DMS153 treated with DMSO at 0.1 percent for 48 hours (cell line): ENCODE measurements around the gene TBL1X.

Experiments
- DNase-seq: peaks from one replicate; lab custom pipeline; 2025; ENCODE audit not compliant: unreplicated experiment; lab: John Stamatoyannopoulos, UW

TBL1X gene

DNA sequence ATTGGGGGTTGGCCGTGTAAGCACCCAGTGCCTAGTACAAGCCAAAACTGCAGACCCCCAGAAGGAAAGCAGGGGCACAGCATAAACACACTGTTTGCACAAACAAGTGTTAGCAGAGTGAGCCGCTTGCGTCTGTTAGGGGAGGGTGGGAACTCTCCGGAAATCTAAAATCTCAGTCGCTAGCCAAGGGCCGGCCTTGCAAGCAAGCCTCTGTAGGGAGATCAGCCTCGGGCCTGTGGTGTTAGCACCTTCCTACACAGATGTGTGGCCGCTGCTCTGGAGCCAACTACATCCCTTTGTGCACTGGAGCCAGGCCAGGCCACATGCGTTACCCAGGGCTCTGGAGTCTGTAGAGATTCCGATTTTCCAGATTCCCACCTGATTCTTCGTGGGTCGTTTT is 233.7 kb downstream of the TBL1X start:
- DNase-seq = no peak

- DNase-seq = no peak
Measured at GRCh38 chrX:9700555-9700954, 235.7 kb downstream of the TBL1X start.

GRCh38 chrX:9701790-9702189 is 236.9 kb downstream of the TBL1X start:
- no peak for DNase-seq

DNA sequence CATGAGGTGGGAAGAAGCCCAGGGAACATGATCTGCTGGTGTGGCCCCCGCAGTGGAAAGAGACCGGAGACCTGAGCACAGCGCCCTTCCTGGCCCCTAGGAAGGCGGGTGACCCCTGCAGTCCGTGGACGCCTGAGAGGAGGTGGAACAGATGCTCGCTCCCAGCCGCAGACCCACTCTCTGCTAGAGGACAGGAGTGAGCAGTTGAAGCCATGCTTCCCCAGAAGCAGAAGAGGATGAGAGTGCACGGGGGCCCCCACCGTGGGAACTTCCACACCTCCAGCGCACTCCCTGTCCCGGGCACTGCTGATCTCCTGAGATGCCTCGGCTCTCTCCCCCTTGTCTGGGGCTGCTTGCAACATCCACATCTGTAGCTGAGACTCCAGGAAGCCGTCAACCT is 238.5 kb downstream of the TBL1X start:
- DNase-seq = no peak

GRCh38 chrX:9704876-9705465 is 240.1 kb downstream of the TBL1X start:
- DNase-seq = no peak

GRCh38 chrX:9706421-9706820 is 241.6 kb downstream of the TBL1X start:
- DNase-seq = no peak

DNA sequence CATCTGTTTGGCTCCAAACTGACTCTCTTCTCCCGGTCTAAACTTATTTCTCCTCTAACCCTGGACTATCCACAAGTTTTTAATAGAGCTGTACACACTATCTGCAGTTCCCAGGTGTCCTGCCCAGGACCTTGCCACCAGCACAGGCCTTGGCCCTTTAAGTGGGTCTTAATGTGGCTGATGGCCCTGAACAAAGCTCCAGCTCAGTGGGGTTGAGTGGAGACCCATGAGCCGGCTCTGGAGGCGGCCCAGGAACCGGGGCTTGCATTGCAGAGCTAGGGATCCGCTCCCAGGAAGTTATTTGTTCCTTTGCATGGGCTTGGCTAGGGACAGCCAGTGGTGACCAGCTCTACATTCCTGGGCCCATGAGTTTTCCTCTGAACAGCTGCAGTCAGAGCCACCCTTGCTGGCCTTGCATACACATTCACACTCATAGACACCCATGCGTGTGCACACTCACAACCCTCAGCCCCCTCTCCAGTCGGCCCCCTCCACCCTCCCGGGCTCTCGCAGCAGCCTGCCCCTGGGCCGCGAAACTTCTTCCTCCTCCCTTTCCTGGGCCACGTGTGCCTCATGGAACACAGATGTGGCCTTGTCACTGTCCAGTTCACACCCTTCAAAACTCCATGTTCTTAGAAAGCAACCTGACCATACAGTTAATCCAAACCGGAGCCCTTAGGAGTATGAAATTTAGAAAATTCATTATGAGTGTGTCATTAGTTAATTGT is 242.6 kb downstream of the TBL1X start:
- no peak for DNase-seq

DNA sequence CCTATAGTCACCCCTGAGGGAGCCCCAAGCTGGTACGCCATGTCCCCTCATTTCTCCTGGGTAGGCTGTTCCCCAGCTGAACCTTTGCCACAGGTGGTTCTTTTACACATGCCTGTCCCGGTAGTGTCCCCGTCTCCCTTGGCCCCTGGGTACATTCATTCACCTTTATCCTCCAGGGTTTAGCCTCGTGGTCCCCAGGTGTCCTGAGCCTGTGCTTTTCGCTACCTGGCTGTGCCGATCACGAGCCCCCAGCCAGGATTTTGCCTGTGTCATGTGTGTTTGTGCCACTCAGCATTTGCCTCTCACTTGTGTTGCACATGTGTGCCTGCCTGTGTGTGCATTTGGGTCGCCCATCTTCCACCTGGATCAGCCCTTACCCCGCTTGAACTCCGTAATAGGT is 243.2 kb downstream of the TBL1X start:
- DNase-seq = no peak

GRCh38 chrX:9708923-9709553 is 244.2 kb downstream of the TBL1X start:
- DNase-seq = peak; percentile 1

DNA sequence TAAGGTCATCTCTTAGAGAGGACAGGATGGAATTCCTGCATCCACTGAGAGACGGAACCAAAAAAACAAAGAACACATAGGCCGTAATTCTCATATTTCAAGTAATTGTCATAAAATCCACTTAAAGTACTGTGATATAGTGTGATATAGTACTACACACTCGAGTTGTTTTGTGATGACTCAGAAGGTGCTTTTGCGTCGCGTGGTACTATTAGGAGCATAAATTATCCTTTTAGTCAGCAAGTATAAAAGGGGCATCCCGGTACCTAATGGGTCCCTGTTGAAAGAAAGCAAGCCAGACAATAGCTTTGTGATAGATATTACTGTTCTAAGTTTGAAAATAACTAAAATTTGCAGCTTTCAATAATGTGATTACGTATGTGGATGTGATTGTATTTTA is 245.5 kb downstream of the TBL1X start:
- no peak for DNase-seq

- DNase-seq = no peak
Measured at GRCh38 chrX:9717376-9717775, 252.5 kb downstream of the TBL1X start.

- no peak for DNase-seq
Measured at GRCh38 chrX:9724711-9725110, 259.9 kb downstream of the TBL1X start.

GRCh38 chrX:9728261-9728660 is 263.4 kb downstream of the TBL1X start:
- DNase-seq = no peak

- DNase-seq = no peak
Measured at GRCh38 chrX:9729171-9729885, 264.5 kb downstream of the TBL1X start.

- no peak for DNase-seq
Measured at GRCh38 chrX:9730078-9730477, 265.2 kb downstream of the TBL1X start.

DNA sequence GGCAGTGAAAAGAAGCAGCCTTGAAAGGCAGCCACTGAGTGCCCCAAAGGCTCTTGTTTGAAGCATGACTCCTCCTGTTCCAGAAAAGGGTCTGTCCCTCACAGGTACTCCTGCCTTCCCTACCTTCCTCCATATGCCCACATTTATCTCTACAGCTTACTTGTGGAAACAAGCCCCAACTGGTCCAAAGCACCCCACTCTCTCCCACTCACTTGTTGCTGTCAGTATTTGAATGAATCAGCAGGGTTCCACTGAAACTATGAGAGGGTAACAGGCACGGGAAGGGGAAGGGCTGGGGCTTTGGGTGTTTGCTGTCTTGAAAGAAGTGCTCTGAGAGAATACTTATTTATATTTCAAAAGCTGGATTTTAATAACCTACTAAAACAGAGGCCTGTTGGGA is 265.9 kb downstream of the TBL1X start:
- no peak for DNase-seq

DNA sequence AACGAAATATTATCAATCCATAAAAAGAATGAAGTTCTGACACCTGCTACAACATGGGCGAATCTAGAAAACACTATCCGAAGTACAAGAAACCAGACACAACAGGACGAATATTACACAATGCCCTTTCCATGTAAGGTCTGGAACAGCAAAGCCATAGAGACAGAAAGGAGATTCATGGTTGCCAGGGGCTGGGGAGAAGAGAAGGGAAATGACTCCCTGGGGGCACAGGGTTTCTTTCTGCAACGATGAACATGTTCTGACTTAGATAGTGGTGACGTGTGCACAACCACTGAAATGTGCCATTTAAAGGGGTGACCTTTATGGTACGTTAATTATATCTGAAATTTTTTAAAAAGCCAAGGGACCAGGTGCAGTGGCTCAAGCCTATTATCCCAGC is 272.5 kb downstream of the TBL1X start:
- DNase-seq = no peak

DNA sequence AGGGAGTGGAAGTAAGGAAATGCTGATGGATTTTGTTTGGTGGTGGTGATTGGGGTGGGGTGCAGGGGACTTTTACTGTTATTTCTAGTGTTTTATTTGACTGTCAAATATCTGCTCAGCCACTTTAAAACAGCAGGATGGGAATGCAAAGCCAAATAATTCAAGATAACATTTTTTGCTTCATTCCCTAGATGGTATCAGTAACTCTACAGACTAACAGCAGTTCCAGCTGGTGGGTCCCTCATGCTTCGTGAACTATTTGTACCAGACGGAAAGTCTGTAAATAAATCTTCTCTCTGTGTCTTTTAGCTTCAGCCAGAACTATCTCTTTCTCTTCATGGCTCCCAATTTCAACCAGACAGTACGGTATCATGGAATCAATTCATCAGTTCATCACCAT is 273.3 kb downstream of the TBL1X start:
- DNase-seq = no peak

- DNase-seq = no peak
Measured at GRCh38 chrX:9739130-9739529, 274.3 kb downstream of the TBL1X start.

- no peak for DNase-seq
Measured at GRCh38 chrX:9745417-9746115, 280.7 kb downstream of the TBL1X start.

DNA sequence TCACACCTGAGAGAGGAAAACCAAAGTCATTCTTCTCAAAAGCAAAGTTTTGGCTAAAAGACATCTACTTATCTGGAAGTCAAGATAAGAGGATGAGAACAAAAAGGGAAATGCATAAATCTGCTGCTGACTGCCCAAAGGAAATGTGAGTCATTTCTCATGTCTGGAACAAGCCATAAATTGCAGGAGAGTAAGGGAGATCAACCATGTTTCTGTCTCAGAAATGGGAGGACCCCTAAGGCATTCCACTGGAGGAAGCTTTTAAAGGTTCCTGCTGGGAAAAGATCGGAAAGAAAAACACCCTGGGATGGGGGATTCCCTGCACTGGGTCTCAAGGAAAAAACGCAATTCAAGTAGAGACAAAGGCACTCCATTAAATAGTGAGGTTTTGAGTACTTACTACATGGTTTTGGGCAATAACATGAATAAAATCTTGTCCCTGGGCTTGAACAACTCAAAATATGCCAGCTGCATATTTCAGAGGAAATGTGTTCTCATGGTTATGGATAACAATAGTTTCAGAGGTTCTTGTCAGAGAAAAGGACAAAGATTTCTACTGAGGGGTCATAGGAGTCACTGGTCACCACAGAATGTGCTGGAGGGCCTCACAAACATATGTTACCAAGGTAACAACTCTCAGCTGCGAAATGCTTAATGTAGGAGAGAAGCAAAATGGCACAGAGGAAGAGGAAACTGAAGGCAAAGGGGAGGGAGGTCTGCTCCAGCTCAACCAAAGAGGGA is 281.5 kb downstream of the TBL1X start:
- DNase-seq = no peak
